ENCODE results near the gene MAOA.

The MAOA gene

DNA sequence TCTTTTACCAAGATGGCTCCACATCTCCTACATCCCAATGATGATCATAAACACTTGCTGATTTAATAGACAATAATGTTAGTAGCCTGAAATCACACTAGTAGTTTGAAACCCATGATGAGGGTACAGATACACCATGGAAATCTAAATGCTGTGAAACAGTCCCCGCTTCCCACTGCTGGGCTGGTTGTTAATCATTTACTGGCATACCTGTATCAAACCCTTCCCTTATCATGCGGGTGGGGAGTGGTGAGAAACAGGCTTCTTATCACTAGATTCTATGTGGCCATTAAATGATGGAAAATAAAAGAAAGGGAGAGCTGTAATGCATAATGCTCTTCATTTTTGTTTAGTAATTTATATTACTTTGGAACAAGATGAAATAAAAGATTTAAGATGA is 21.9 kb downstream of the MAOA start:
- TF ChIP-seq, protein P1, sequence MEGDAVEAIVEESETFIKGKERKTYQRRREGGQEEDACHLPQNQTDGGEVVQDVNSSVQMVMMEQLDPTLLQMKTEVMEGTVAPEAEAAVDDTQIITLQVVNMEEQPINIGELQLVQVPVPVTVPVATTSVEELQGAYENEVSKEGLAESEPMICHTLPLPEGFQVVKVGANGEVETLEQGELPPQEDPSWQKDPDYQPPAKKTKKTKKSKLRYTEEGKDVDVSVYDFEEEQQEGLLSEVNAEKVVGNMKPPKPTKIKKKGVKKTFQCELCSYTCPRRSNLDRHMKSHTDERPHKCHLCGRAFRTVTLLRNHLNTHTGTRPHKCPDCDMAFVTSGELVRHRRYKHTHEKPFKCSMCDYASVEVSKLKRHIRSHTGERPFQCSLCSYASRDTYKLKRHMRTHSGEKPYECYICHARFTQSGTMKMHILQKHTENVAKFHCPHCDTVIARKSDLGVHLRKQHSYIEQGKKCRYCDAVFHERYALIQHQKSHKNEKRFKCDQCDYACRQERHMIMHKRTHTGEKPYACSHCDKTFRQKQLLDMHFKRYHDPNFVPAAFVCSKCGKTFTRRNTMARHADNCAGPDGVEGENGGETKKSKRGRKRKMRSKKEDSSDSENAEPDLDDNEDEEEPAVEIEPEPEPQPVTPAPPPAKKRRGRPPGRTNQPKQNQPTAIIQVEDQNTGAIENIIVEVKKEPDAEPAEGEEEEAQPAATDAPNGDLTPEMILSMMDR (conservative IDR thresholded peaks at IDR 0.05; ENCODE audit: low read depth, low read length): no peak
- H3K4me2 ChIP-seq: no peak overlapping the region
- no peaks in the 10 kb centered on the region for H3K36me3 ChIP-seq (ENCODE audit: insufficient read depth)
- no peaks in the 10 kb centered on the region for H3K27me3 ChIP-seq (ENCODE audit: insufficient read depth, low read depth)
- no peaks in the 10 kb centered on the region for H3K4me1 ChIP-seq (ENCODE audit: low read depth, poor library complexity, severe bottlenecking)
- no peak overlapping the region for H3K9ac ChIP-seq
- H3K27ac ChIP-seq: no peak overlapping the region
- H4K20me1 ChIP-seq (ENCODE audit: insufficient read depth): no peaks in the 10 kb centered on the region
- H2AFZ ChIP-seq (ENCODE audit: low read depth): no peak overlapping the region
- no peaks in the 10 kb centered on the region for H3K79me2 ChIP-seq (ENCODE audit: insufficient read depth, low read depth)
- H3K4me3 ChIP-seq (IDR thresholded peaks at IDR 0.05; ENCODE audit: insufficient read depth, low read depth, low read length): no peak overlapping the region

DNA sequence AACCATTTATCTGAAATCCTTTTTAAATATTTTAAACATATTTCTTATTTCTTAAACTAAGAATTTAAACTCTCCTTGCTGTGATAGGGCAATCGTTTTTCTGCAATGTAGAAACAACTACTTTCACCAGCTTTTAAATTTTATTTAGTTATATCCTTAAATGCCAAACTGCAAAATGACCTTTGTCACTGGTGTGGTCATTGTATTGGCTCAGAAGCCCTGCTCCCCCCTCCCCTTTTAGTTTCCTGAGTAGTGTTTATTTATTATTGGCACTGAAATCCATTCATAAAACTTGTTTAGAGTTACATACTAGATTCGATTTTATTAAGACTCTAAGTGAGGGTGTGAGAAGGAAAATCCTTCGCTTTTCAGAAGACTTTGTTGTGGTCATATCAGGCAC is 23.0 kb downstream of the MAOA start:
- Histone ChIP-seq H3K27ac (no peak overlapping the region), H3K4me3 (IDR thresholded peaks at IDR 0.05; ENCODE audit: insufficient read depth, low read depth, low read length) (no peak overlapping the region), H3K36me3 (ENCODE audit: insufficient read depth) (no peaks in the 10 kb centered on the region), H2AFZ (ENCODE audit: low read depth) (no peak overlapping the region), H3K9ac (no peak overlapping the region), H4K20me1 (ENCODE audit: insufficient read depth) (no peaks in the 10 kb centered on the region), H3K4me2 (no peak overlapping the region), H3K4me1 (ENCODE audit: low read depth, poor library complexity, severe bottlenecking) (no peaks in the 10 kb centered on the region), H3K79me2 (ENCODE audit: insufficient read depth, low read depth) (no peaks in the 10 kb centered on the region), H3K27me3 (ENCODE audit: insufficient read depth, low read depth) (no peaks in the 10 kb centered on the region)
- TF ChIP-seq, protein P1 (conservative IDR thresholded peaks at IDR 0.05; ENCODE audit: low read depth, low read length): no peak

DNA sequence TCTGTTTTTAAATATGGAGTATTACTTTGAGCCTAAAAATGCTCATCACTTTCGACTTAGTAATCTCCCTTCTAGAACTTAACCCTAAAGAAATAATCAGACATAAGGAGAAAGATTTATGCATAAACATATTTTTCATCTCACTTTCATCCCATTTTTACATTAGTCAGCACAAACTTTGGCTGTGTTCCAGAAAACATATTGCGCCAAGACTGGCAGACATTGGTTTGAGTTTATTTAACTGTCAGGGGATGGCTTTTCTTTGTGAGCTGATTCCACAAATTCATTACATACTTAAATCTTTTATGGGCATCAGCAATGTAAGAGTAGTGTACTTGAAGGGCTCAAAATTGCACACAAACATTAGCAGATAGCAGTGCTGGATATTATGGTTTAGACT is 23.7 kb downstream of the MAOA start:
- no peak overlapping the region for H3K4me2 ChIP-seq
- no peak overlapping the region for H2AFZ ChIP-seq (ENCODE audit: low read depth)
- TF ChIP-seq, protein P1 (conservative IDR thresholded peaks at IDR 0.05; ENCODE audit: low read depth, low read length): no peak
- no peaks in the 10 kb centered on the region for H3K4me1 ChIP-seq (ENCODE audit: low read depth, poor library complexity, severe bottlenecking)
- H3K27ac ChIP-seq: no peak overlapping the region
- H3K4me3 ChIP-seq (IDR thresholded peaks at IDR 0.05; ENCODE audit: insufficient read depth, low read depth, low read length): no peak overlapping the region
- H3K27me3 ChIP-seq (ENCODE audit: insufficient read depth, low read depth): no peaks in the 10 kb centered on the region
- no peaks in the 10 kb centered on the region for H3K36me3 ChIP-seq (ENCODE audit: insufficient read depth)
- H3K9ac ChIP-seq: no peak overlapping the region
- no peaks in the 10 kb centered on the region for H4K20me1 ChIP-seq (ENCODE audit: insufficient read depth)
- no peaks in the 10 kb centered on the region for H3K79me2 ChIP-seq (ENCODE audit: insufficient read depth, low read depth)

DNA sequence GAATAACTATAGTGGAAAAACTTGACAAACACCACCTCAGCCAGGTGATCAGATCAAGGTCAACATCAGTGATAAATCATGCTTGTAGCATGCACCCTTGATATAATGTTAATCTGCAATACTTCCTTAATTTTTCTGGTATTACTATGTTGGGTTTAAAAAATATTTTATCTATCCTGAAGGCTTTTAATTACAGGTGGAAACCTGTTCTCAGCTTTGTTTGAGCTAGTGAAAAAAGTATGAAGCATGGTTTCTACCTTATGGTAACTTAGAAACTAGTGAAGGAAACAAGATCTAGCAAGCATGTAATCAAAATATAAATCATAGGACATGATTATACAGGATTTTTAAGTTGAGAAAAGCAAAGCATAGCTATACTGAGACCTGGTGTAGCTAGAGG is 26.6 kb downstream of the MAOA start:
- Histone ChIP-seq H3K4me3 (IDR thresholded peaks at IDR 0.05; ENCODE audit: insufficient read depth, low read depth, low read length) (no peak overlapping the region), H3K27ac (no peak overlapping the region), H3K27me3 (ENCODE audit: insufficient read depth, low read depth) (no peaks in the 10 kb centered on the region), H3K4me2 (no peak overlapping the region), H3K9ac (no peak overlapping the region), H3K79me2 (ENCODE audit: insufficient read depth, low read depth) (no peaks in the 10 kb centered on the region), H3K4me1 (ENCODE audit: low read depth, poor library complexity, severe bottlenecking) (no peaks in the 10 kb centered on the region), H4K20me1 (ENCODE audit: insufficient read depth) (no peaks in the 10 kb centered on the region), H2AFZ (ENCODE audit: low read depth) (no peak overlapping the region), H3K36me3 (ENCODE audit: insufficient read depth) (no peaks in the 10 kb centered on the region)
- TF ChIP-seq, protein P1 (conservative IDR thresholded peaks at IDR 0.05; ENCODE audit: low read depth, low read length): no peak

DNA sequence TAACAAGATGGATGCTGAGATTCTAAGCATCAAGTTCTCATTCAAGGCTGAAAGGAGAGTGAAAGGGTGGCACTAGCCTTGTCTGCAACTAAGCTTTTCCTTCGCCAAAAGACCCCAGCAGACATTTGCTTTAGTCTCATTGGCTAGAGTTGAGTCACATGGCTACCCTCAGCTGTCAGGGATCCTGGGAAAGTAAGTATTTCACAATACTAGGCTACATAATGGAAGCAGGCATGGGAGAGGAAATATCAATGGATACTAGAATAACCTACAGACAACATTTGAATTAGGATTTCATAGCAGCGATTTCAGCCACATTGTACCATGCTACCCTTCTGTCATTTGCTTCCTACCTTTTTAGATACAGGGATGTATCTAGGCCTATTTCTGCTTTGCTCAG is 29.1 kb downstream of the MAOA start:
- H4K20me1 ChIP-seq (ENCODE audit: insufficient read depth): no peaks in the 10 kb centered on the region
- H3K79me2 ChIP-seq (ENCODE audit: insufficient read depth, low read depth): no peaks in the 10 kb centered on the region
- no peak overlapping the region for H3K9ac ChIP-seq
- H3K27ac ChIP-seq: no peak overlapping the region
- no peak overlapping the region for H2AFZ ChIP-seq (ENCODE audit: low read depth)
- no peak overlapping the region for H3K4me2 ChIP-seq
- no peak overlapping the region for H3K4me3 ChIP-seq (IDR thresholded peaks at IDR 0.05; ENCODE audit: insufficient read depth, low read depth, low read length)
- TF ChIP-seq, protein P1 (conservative IDR thresholded peaks at IDR 0.05; ENCODE audit: low read depth, low read length): no peak
- no peaks in the 10 kb centered on the region for H3K27me3 ChIP-seq (ENCODE audit: insufficient read depth, low read depth)
- H3K36me3 ChIP-seq (ENCODE audit: insufficient read depth): no peaks in the 10 kb centered on the region
- H3K4me1 ChIP-seq (ENCODE audit: low read depth, poor library complexity, severe bottlenecking): no peaks in the 10 kb centered on the region
